HL-60 (cell line): ENCODE measurements around the gene CLEC2L.

Experiments
- DNase-seq, 2 experiments: peaks; one replicate each; pipeline ENCODE4 v3.0.0-alpha.2; 2010 to 2020; ENCODE audit warnings: low read depth in 1 of 2, low spot score in 1 of 2
- H3K27ac ChIP-seq: fragments of 250-450 bp; sonication (Bioruptor Pico); replicated peaks from 2 replicates; pipeline ENCODE4 v1.5.1; 2020; ENCODE audit warnings: mild to moderate bottlenecking, moderate library complexity
- H3K27me3 ChIP-seq: fragments of 250-450 bp; sonication (Bioruptor Pico); 2 replicates; pipeline ENCODE4 v1.5.1; 2021; ENCODE audit warnings: mild to moderate bottlenecking, moderate library complexity; ENCODE audit not compliant: insufficient read depth, poor library complexity, severe bottlenecking
- H3K4me3 ChIP-seq: replicated peaks from 2 replicates; pipeline ENCODE4 v1.5.1; 2011; ENCODE audit warnings: mild to moderate bottlenecking, control low read depth, low read length; ENCODE audit not compliant: insufficient read depth
- CTCF ChIP-seq: IDR thresholded peaks from one replicate; pipeline ENCODE4 v1.5.1; 2011; ENCODE audit warnings: low read length, control low read depth, inconsistent platforms; ENCODE audit not compliant: insufficient read depth
- GABPA ChIP-seq: IDR thresholded peaks from 2 replicates; pipeline ENCODE4 v1.6.1; 2012; ENCODE audit warnings: low read depth
- POLR2AphosphoS5 ChIP-seq: IDR thresholded peaks from 2 replicates; pipeline ENCODE4 v1.6.1; 2012; ENCODE audit warnings: low read depth
- REST ChIP-seq: IDR thresholded peaks from 2 replicates; pipeline ENCODE4 v1.6.1; 2012; ENCODE audit warnings: low read depth; ENCODE audit not compliant: insufficient replicate concordance
- SPI1 ChIP-seq: IDR thresholded peaks from 2 replicates; pipeline ENCODE4 v1.6.1; 2012; ENCODE audit warnings: low read depth, mild to moderate bottlenecking, borderline replicate concordance

The CLEC2L gene

GRCh38 chr7:139531094-139531493 is 7.6 kb downstream of the CLEC2L start:
- no peak for DNase-seq
- H3K27ac ChIP-seq, result no peak overlapping the region
- H3K4me3 ChIP-seq, result no peak overlapping the region
- H3K27me3 ChIP-seq, result peaks cover 5% of the 10 kb centered on the region
- TF ChIP-seq POLR2AphosphoS5 (no peak), SPI1 (no peak), CTCF (no peak)

GRCh38 chr7:139532636-139533155 is 9.2 kb downstream of the CLEC2L start:
- H3K27ac ChIP-seq, result no peak overlapping the region
- peaks cover 5% of the 10 kb centered on the region for H3K27me3 ChIP-seq
- no peak for TF ChIP-seq GABPA
- no peak for TF ChIP-seq POLR2AphosphoS5
- no peak for TF ChIP-seq CTCF
- TF ChIP-seq SPI1, result no peak
- TF ChIP-seq REST, result no peak
- no peak for DNase-seq
- no peak overlapping the region for H3K4me3 ChIP-seq

- no peak for DNase-seq
- H3K27ac ChIP-seq, result no peak overlapping the region
- H3K27me3 ChIP-seq, result peaks cover 5% of the 10 kb centered on the region
- no peak overlapping the region for H3K4me3 ChIP-seq
- TF ChIP-seq POLR2AphosphoS5, result no peak
- TF ChIP-seq REST, result no peak
- TF ChIP-seq SPI1, result no peak
- TF ChIP-seq CTCF, result no peak
- TF ChIP-seq GABPA, result no peak
These were observed 10.6 kb downstream of the CLEC2L start for GRCh38 chr7:139534096-139534495.
